KMS-11 (cell line): ENCODE measurements around the gene ASPRV1.
"Not testable (repeated sequence)": the region's sequence is repeated elsewhere in the genome, so short reads cannot be mapped to it uniquely, and the experiment has no call there.

Experiments
- H2AFZ ChIP-seq: fragments of 200-600 bp; sonication (generic); 2 replicates; pipeline ENCODE4 v1.6.1; 2016; ENCODE audit warnings: antibody characterized with exemption, mixed run types, low read depth
- H3K27ac ChIP-seq: fragments of 200-600 bp; sonication (generic); 2 replicates; pipeline ENCODE4 v1.6.1; 2016; ENCODE audit warnings: mild to moderate bottlenecking, mixed run types
- H3K27me3 ChIP-seq: fragments of 200-600 bp; sonication (generic); 2 replicates; pipeline ENCODE4 v1.6.1; 2017; ENCODE audit warnings: mild to moderate bottlenecking, low read depth, mixed run types, moderate library complexity; ENCODE audit not compliant: insufficient read depth
- H3K36me3 ChIP-seq: fragments of 200-600 bp; sonication (generic); 2 replicates; pipeline ENCODE4 v1.6.1; 2017; ENCODE audit warnings: mild to moderate bottlenecking, mixed run types; ENCODE audit not compliant: insufficient read depth
- H3K4me1 ChIP-seq: fragments of 200-600 bp; sonication (generic); 2 replicates; pipeline ENCODE4 v1.6.1; 2016; ENCODE audit warnings: mild to moderate bottlenecking, low read depth, mixed run types; ENCODE audit not compliant: poor library complexity, severe bottlenecking
- H3K4me2 ChIP-seq: fragments of 200-600 bp; sonication (generic); 2 replicates; pipeline ENCODE4 v1.7.0; 2016; ENCODE audit warnings: mild to moderate bottlenecking, mixed run types
- H3K4me3 ChIP-seq: fragments of 200-600 bp; sonication (generic); IDR thresholded peaks from 2 replicates; pipeline ENCODE4 v1.6.1; 2017; ENCODE audit warnings: low read depth, low read length, mixed read lengths; ENCODE audit not compliant: insufficient read depth
- H3K79me2 ChIP-seq: fragments of 200-600 bp; sonication (generic); 2 replicates; pipeline ENCODE4 v1.6.1; 2016; ENCODE audit warnings: low read depth, mixed run types; ENCODE audit not compliant: insufficient read depth
- H3K9ac ChIP-seq: fragments of 200-600 bp; sonication (generic); 2 replicates; pipeline ENCODE4 v1.6.1; 2016; ENCODE audit warnings: mild to moderate bottlenecking, mixed run types
- H4K20me1 ChIP-seq: fragments of 200-600 bp; sonication (generic); 2 replicates; pipeline ENCODE4 v1.6.1; 2016; ENCODE audit warnings: mild to moderate bottlenecking, mixed run types; ENCODE audit not compliant: insufficient read depth
- CTCF ChIP-seq: fragments of 200-600 bp; sonication (generic); conservative IDR thresholded peaks from 2 replicates; pipeline ENCODE4 v1.6.1; 2017; ENCODE audit warnings: low read depth, mild to moderate bottlenecking, antibody characterized with exemption, low read length, moderate library complexity, mixed read lengths

ASPRV1 gene

GRCh38 chr2:70003093-70003830, 41.8 kb upstream of the ASPRV1 start:
- Histone ChIP-seq H3K4me2 (no peak overlapping the region), H3K27ac (no peak overlapping the region), H3K27me3 (no peaks in the 10 kb centered on the region), H2AFZ (no peak overlapping the region), H3K9ac (no peak overlapping the region), H3K4me3 (no peak overlapping the region), H4K20me1 (no peaks in the 10 kb centered on the region), H3K79me2 (no peaks in the 10 kb centered on the region), H3K4me1 (no peaks in the 10 kb centered on the region), H3K36me3 (no peaks in the 10 kb centered on the region)
- TF ChIP-seq CTCF: no peak

GRCh38 chr2:70002241-70002899, 40.9 kb upstream of the ASPRV1 start:
- Histone ChIP-seq H3K36me3 (no peaks in the 10 kb centered on the region), H3K79me2 (no peaks in the 10 kb centered on the region), H3K4me2 (no peak overlapping the region), H3K9ac (no peak overlapping the region), H2AFZ (no peak overlapping the region), H3K4me1 (no peaks in the 10 kb centered on the region), H4K20me1 (no peaks in the 10 kb centered on the region), H3K27ac (no peak overlapping the region), H3K27me3 (no peaks in the 10 kb centered on the region), H3K4me3 (no peak overlapping the region)
- TF ChIP-seq CTCF: no peak

GRCh38 chr2:70000529-70000928, 39.1 kb upstream of the ASPRV1 start:
- H3K4me2 ChIP-seq, H2AFZ ChIP-seq, H3K9ac ChIP-seq, H3K79me2 ChIP-seq, H3K4me3 ChIP-seq, H3K27ac ChIP-seq, H3K36me3 ChIP-seq, H3K4me1 ChIP-seq, H4K20me1 ChIP-seq, H3K27me3 ChIP-seq: not testable (repeated sequence)

GRCh38 chr2:69998761-69999160, 37.3 kb upstream of the ASPRV1 start:
- Histone ChIP-seq H3K27ac (no peak overlapping the region), H3K4me3 (no peak overlapping the region), H3K36me3 (no peaks in the 10 kb centered on the region), H4K20me1 (no peaks in the 10 kb centered on the region), H3K27me3 (no peaks in the 10 kb centered on the region), H3K4me2 (no peak overlapping the region), H2AFZ (no peak overlapping the region), H3K9ac (no peak overlapping the region), H3K79me2 (no peaks in the 10 kb centered on the region), H3K4me1 (no peaks in the 10 kb centered on the region)
- no peak for TF ChIP-seq CTCF
